22Rv1 (cell line): Measurements from ENCODE around the gene GRAMD2B.

Source experiments
- CTCF ChIP-seq: fragments of 450-650 bp; IDR thresholded peaks from 2 replicates; pipeline ENCODE4 v1.5.1; 2017; ENCODE audit warnings: mild to moderate bottlenecking
- ZFX ChIP-seq: fragments of 450-650 bp; IDR thresholded peaks from 2 replicates; pipeline ENCODE4 v1.6.1; 2017; ENCODE audit warnings: antibody characterized with exemption, borderline replicate concordance

- TF ChIP-seq CTCF (no peak), ZFX (no peak)
These were observed 49.1 kb upstream of the GRAMD2B start for GRCh38 chr5:126374109-126374416.
